Astrocyte (in vitro differentiated cells and primary cell): ENCODE data around the gene NES.

Experiments used
- CTCF ChIP-seq: IDR thresholded peaks from 2 replicates; pipeline ENCODE4 v1.5.1; 2011; ENCODE audit warnings: low read depth, mild to moderate bottlenecking, inconsistent platforms, low read length, moderate library complexity; ENCODE audit not compliant: insufficient read depth
- EZH2 ChIP-seq: IDR thresholded peaks from 2 replicates; pipeline ENCODE4 v1.6.1; 2012; ENCODE audit warnings: mild to moderate bottlenecking, low read length, inconsistent platforms; ENCODE audit not compliant: insufficient read depth

- no peak for TF ChIP-seq CTCF
- no peak for TF ChIP-seq EZH2
Measured at GRCh38 chr1:156665539-156665938, 11.7 kb downstream of the NES start.
